ENCODE measurements around the gene TERT.

- TF ChIP-seq POLR2A (IDR thresholded peaks at IDR 0.05) (no peak), CTCF (IDR thresholded peaks at IDR 0.05) (no peak)
Observed at GRCh38 chr5:1204693-1205242, 90.1 kb downstream of the TERT start.

All from breast epithelium (tissue), 3 donors.